NCI-H2227 (cell line): ENCODE measurements around the gene C11orf91.
"Not testable (repeated sequence)": the region's sequence is repeated elsewhere in the genome, so short reads cannot be mapped to it uniquely, and the experiment has no call there.

Experiments used
- DNase-seq: peaks from one replicate; lab custom pipeline; 2025; ENCODE audit not compliant: unreplicated experiment; lab: John Stamatoyannopoulos, UW

C11orf91 gene

GRCh38 chr11:33700502-33701271, at the start of gene C11orf91:
Gene C11orf91, minus strand, starts transcription at chr11:33700826. Its CDS starts 86 bp downstream, at chr11:33700740.
- DNase-seq: peak; percentile 99

GRCh38 chr11:33747979-33748378, 47.4 kb upstream of the C11orf91 start:
- no peak for DNase-seq

GRCh38 chr11:33743291-33743690, 42.7 kb upstream of the C11orf91 start:
- no peak for DNase-seq

GRCh38 chr11:33742249-33742851, 41.7 kb upstream of the C11orf91 start:
- peak; percentile 27 for DNase-seq

- no peak for DNase-seq
Measured at GRCh38 chr11:33741806-33742205, 41.2 kb upstream of the C11orf91 start.

- DNase-seq: no peak
Measured at GRCh38 chr11:33737362-33737821, 36.8 kb upstream of the C11orf91 start.

GRCh38 chr11:33736148-33736812, 35.7 kb upstream of the C11orf91 start, which contains the start of gene CD59:
Gene CD59, minus strand, starts transcription at chr11:33736423. Its CDS starts 13,978 bp downstream, at chr11:33722445.
- DNase-seq: peak; percentile 92

- DNase-seq: peak; percentile 51
Measured at GRCh38 chr11:33735271-33736147, 34.9 kb upstream of the C11orf91 start.

- DNase-seq: peak; percentile 41
Measured at GRCh38 chr11:33734441-33735270, 34.0 kb upstream of the C11orf91 start.

- DNase-seq: no peak
Measured at GRCh38 chr11:33733980-33734379, 33.4 kb upstream of the C11orf91 start.

GRCh38 chr11:33731723-33732531, 31.3 kb upstream of the C11orf91 start:
- DNase-seq: no peak

- DNase-seq: no peak
Measured at GRCh38 chr11:33730716-33731115, 30.1 kb upstream of the C11orf91 start.

GRCh38 chr11:33729072-33729664, 28.5 kb upstream of the C11orf91 start:
- not testable (repeated sequence) for DNase-seq

GRCh38 chr11:33727539-33727938, 26.9 kb upstream of the C11orf91 start:
- not testable (repeated sequence) for DNase-seq

GRCh38 chr11:33725496-33725895, 24.9 kb upstream of the C11orf91 start:
- DNase-seq: no peak

- DNase-seq: no peak
Measured at GRCh38 chr11:33724644-33725035, 24.0 kb upstream of the C11orf91 start.

GRCh38 chr11:33723238-33723881, 22.7 kb upstream of the C11orf91 start:
- no peak for DNase-seq

- no peak for DNase-seq
Measured at GRCh38 chr11:33722590-33723234, 22.1 kb upstream of the C11orf91 start.
